ENCODE measurements around the gene HPS5.
"Not testable (repeated sequence)": the region's sequence is repeated elsewhere in the genome, so short reads cannot be mapped to it uniquely, and the experiment has no call there.

Gene HPS5

DNA sequence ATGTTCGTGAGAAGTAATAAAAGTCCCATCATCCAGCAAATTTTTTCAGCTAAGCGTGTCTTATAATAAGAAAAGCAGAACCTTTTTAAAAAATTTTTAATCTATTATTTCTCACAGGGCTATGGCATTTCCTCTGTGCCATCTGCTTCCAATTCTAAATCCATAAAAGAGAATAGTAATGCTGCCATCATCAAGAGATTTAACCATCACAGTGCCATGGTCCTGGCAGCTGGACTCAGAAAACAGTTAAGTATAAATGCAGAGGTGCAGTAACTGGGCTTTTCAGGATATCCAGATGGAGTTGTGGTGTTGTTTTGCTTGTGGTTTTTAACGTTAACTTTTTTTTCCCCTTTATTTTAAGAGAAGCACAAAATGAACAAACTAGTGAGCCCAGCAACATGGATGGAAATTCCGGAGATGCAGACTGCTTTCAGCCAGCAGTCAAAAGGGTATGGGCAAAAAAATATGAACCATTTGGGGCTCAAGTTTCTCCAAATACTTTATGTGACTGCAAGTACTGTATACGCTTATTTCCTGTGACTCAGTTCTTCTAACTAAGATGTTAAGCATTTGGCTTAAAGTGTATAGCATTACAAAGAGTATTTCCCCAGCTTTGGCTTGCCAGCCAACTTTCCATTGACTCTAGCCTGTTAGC lies 25.7 kb upstream of the HPS5 start:
- TF ChIP-seq, protein P1, sequence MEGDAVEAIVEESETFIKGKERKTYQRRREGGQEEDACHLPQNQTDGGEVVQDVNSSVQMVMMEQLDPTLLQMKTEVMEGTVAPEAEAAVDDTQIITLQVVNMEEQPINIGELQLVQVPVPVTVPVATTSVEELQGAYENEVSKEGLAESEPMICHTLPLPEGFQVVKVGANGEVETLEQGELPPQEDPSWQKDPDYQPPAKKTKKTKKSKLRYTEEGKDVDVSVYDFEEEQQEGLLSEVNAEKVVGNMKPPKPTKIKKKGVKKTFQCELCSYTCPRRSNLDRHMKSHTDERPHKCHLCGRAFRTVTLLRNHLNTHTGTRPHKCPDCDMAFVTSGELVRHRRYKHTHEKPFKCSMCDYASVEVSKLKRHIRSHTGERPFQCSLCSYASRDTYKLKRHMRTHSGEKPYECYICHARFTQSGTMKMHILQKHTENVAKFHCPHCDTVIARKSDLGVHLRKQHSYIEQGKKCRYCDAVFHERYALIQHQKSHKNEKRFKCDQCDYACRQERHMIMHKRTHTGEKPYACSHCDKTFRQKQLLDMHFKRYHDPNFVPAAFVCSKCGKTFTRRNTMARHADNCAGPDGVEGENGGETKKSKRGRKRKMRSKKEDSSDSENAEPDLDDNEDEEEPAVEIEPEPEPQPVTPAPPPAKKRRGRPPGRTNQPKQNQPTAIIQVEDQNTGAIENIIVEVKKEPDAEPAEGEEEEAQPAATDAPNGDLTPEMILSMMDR (IDR thresholded peaks at IDR 0.05; ENCODE audit: low read depth, low read length, missing control alignments) = no peak
- no peak overlapping the region for H3K4me3 ChIP-seq (ENCODE audit: low read depth, low read length)
- DNase-seq (ENCODE audit: low read depth) = no peak
- in situ Hi-C loops (cut with HindIII; ENCODE audit: low sequenced_read_pairs) = no loop called here

GRCh38 chr11:18332891-18333290 lies 11.0 kb upstream of the HPS5 start:
- H3K4me3 ChIP-seq (ENCODE audit: low read depth, low read length) = no peak overlapping the region
- DNase-seq (ENCODE audit: low read depth) = no peak
- TF ChIP-seq, protein P1 (IDR thresholded peaks at IDR 0.05; ENCODE audit: low read depth, low read length, missing control alignments) = no peak
- in situ Hi-C loops (cut with HindIII; ENCODE audit: low sequenced_read_pairs) = no loop called here

DNA sequence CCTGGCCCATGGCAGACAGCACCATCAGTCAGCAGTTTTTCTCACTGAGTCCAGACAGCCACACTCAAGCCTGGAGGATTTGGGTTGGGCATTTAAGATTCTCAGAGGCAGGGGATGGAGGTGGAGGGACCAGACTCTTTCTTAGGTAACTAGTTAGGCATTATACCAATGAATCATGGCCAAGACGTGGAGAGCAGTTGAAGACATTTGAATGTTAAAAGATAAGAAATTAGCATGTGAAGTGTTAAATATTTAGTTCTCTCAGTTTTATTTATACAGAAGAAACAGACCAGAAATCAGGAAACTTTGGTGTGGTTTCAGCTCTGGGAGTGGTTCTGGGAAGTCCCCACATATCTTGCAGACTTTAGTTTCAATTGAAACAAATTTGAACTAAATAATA lies 10.4 kb upstream of the HPS5 start:
- no peak for DNase-seq (ENCODE audit: low read depth)
- no peak overlapping the region for H3K4me3 ChIP-seq (ENCODE audit: low read depth, low read length)
- in situ Hi-C loops (cut with HindIII; ENCODE audit: low sequenced_read_pairs) = no loop called here
- TF ChIP-seq, protein P1 (IDR thresholded peaks at IDR 0.05; ENCODE audit: low read depth, low read length, missing control alignments) = no peak

- DNase-seq (ENCODE audit: low read depth) = no peak
- in situ Hi-C loops (cut with HindIII; ENCODE audit: low sequenced_read_pairs) = no loop called here
- no peak overlapping the region for H3K4me3 ChIP-seq (ENCODE audit: low read depth, low read length)
- TF ChIP-seq, protein P1 (IDR thresholded peaks at IDR 0.05; ENCODE audit: low read depth, low read length, missing control alignments) = no peak
Observed at GRCh38 chr11:18330921-18331320, 9.0 kb upstream of the HPS5 start.

DNA sequence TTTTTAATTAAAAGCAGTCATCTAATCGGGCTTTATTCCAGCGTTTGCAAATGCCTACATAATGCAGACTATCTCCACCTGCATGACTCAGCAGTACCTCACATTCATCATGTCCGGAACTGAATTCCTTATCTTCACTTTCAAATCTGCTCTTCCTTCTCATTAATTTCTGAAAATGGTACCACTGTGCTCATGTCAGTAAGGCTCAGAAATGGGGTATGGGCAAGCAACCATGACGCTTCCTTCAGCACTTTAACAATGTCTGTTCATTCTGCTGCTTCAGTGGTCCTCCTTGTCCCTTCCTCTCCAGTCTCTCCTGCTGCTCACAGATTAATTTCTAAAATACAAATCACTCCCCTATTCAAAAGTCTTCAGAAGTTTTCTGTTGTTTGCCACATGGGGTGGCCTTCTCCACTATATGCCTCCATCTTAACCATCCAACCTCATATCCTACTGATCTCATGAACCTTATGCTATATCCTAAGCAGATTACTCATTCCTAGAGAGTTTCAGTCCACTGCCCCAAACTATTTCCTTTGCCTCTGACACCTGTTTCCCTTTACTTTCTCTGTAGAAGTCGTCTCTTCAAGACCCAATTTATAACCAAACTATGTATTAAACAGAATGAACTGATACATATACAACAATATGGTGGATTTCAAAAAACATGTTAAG lies 7.4 kb upstream of the HPS5 start:
- no peak overlapping the region for H3K4me3 ChIP-seq (ENCODE audit: low read depth, low read length)
- in situ Hi-C loops (cut with HindIII; ENCODE audit: low sequenced_read_pairs) = no loop called here
- TF ChIP-seq, protein P1 (IDR thresholded peaks at IDR 0.05; ENCODE audit: low read depth, low read length, missing control alignments) = no peak
- no peak for DNase-seq (ENCODE audit: low read depth)

DNA sequence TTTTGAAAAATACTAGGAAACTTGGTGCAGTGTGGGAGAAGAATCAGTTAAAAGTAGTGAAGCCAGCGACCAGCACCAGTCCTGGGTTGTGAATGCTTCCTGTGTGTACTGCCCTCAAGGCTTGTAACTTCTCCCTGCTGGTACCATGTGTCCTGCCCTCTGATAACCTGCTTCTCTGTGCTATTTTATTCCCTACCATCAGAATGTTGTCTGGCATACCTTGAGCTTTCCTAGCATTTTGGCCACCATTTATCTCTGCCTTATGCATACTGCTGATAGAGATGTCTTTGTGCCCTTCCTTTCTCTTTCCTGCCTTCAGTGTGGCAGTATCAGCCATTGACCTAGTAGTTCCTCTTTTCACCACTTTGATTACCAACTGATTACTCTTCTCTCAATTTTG lies 2.4 kb upstream of the HPS5 start:
- H3K4me3 ChIP-seq (ENCODE audit: low read depth, low read length) = peak overlapping the region; percentile 11
- in situ Hi-C loops (cut with HindIII; ENCODE audit: low sequenced_read_pairs) = no loop called here
- TF ChIP-seq, protein P1 (IDR thresholded peaks at IDR 0.05; ENCODE audit: low read depth, low read length, missing control alignments) = no peak
- no peak for DNase-seq (ENCODE audit: low read depth)

DNA sequence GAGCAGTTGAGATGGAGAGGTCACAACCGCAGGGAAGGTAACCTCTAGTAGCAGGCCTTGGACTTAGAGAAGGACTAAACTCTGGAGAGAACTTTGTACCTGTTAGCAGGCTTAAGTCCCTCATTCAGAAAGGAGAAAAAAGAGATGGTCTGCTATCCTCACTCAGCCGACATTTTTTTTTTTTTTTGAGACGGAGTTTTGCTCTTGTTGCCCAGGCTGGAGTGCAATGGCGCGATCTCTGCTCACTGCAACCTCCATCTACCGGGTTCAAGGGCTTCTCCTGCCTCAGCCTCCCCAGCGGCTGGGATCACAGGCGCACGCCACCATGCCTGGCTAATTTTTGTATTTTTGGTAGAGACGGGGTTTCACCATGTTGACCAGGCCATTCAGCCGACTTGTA lies 1.9 kb upstream of the HPS5 start:
- in situ Hi-C loops (cut with HindIII; ENCODE audit: low sequenced_read_pairs) = not testable (repeated sequence)
- peak overlapping the region; percentile 76 for H3K4me3 ChIP-seq (ENCODE audit: low read depth, low read length)

More for the DNA sequence above, 1.9 kb upstream of the HPS5 start:
- not testable (repeated sequence) for DNase-seq (ENCODE audit: low read depth)
